ENCODE results near the gene PCYT2.

PCYT2 gene

DNA sequence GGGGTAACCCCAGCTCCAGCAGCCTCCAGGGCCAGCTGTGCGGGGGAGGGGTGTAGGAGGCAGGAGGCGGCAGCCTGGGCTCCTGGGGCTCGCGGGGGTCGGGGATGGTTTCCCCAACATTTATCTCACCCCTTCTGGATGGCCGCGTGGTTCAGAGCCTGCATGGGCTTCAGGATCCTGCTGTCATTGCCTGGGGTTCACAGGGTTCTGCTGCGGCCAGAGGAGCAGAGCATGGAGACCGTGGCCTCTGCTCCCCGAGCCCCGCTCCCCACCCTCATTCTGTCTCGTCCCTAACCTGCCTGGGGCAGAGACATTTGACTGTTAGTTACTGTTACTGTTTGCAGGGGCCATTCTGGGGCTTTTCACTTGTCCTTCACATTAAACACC lies 31.0 kb upstream of the PCYT2 start:
- DNase-seq, result no peak

DNA sequence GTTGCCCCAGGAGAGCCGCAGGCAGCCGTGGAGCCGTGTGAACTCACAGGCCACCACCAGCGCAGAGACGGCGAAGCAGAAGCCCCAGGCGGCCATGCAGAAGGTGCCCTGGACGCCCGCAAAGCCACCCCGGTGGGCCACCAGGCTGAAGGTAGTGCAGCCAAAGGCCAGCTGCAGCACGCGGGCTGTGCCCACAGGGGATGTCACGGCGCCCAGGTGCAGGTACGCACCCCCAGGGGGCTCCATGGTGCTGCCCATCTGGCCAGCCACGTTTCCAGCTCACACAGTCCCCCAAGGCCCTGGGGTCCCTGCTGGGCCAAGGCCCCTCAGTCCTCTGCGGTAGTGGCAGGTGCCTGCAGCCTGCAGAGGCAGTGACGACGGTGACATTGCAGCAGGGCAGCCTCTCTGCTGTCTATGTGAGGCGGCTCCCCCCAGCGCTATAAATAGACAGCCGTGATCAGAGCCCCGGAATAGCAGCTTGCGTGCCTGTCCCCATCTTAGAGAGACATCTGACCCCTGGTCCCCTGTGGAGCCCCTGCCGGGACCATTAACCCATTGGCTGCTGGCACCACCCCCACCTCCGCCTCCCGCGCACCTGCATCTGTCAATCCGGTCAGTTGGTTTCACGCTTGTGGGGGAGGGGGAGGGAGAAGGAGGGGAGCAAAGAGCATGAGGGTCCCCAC lies 30.4 kb upstream of the PCYT2 start:
- DNase-seq, result no peak

DNA sequence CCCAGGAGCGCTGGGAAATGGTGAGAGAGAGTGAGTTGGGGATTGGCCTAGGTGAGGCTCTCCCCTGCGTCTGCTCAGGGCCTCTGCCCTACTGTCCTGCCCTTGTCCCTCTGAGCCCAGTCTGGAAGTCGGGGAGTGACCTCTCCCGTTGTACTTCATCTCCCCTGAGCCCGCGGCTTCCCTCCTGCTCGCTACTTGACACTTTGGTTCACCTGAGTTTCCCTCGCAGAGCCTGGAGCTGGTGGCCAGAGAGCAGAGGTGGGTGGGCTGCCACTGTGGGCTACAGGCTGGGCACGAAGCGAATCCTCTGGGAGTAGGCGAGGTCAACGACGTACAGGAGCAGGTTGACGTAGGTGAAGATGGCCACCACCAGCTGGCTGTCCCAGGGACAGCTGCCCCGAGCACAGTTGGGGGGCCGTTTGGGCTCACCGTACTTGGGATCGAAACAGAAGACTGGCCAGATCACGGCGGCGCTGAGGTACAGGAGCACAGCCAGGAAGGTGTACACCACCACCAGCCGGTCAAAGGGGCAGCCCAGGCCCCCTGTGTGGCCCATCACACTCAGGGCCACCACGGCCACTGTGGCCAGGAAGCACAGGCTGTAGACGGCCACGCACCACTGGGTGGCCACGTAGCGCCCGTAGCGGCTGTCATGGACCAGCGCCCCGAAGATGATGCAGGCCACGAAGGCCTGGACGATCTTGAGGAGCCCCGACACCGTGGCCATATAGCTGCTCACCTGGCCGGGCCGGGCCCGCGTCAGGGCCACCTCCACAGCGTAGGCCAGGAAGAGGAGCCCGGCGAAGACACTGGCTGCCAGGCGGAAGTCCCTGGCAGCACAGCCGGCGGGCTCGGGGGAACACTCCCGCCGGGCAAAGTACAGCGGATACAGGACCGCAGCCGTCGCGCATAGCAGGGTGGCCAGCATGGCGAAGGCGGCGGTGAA lies 29.6 kb upstream of the PCYT2 start:
- no peak for DNase-seq

DNA sequence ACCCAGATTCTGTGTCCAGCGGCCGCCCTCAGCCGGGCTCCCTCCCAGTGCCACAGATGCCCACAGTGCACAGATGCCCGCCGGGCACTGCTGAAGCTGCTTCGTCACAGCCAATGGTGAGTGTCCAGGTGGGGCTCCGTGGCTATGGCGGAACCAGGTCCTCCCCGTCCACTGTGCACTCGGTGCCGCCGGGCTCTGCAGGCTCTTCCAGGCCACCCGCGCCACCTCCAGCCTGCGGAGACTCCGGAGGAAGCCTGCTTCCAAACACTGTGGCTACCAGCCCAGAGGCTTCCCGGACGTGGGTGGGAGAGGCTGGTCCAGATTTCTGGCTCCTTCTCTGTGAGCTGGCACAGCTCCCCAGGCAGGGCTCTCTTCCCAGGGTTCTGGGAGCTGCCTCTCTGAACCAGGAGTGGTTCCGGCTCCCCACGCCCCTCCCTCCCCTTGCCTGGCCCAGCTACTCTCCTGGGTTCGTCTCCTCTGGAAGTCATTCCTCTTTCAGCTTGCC lies 28.7 kb upstream of the PCYT2 start:
- DNase-seq, result no peak

DNA sequence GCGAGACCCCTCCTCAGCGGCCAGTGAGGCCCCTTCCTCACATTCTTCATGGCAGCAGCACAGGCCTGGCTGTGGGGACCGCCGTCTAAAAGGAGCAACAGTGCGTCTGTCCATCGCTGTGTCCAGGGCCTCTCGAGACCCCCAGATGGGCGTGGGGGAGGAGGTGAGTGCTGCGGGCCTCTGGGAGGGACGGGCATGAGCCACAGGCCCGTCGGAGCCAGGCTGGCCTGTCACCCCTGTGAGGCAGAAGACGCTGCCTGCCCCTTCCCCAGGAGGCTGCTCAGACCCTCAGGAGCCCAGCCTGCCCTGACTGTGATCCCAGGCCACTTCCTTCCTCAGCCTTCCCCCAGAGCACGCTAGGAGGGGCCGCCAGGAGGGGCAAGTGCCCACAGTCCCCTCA lies 28.0 kb upstream of the PCYT2 start:
- DNase-seq, result no peak

DNA sequence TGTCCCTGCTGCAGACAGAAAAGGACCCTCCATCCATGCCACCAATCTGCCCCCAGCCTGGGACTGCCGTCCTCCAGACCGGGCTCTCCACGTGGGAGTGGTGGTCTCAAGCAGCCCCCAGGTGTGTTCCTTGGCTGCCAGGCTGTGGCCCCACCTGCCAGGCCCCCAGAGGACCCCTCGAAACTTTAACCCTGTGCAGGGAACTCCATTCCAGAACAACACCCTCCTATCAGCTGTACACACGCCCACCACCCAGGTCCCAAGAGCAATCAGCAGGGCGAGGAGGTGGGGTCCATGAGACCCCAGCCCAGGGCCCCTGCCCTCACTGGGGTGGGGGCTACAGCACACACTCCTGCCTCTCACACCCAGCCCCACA lies 24.5 kb upstream of the PCYT2 start:
- no peak for DNase-seq

DNA sequence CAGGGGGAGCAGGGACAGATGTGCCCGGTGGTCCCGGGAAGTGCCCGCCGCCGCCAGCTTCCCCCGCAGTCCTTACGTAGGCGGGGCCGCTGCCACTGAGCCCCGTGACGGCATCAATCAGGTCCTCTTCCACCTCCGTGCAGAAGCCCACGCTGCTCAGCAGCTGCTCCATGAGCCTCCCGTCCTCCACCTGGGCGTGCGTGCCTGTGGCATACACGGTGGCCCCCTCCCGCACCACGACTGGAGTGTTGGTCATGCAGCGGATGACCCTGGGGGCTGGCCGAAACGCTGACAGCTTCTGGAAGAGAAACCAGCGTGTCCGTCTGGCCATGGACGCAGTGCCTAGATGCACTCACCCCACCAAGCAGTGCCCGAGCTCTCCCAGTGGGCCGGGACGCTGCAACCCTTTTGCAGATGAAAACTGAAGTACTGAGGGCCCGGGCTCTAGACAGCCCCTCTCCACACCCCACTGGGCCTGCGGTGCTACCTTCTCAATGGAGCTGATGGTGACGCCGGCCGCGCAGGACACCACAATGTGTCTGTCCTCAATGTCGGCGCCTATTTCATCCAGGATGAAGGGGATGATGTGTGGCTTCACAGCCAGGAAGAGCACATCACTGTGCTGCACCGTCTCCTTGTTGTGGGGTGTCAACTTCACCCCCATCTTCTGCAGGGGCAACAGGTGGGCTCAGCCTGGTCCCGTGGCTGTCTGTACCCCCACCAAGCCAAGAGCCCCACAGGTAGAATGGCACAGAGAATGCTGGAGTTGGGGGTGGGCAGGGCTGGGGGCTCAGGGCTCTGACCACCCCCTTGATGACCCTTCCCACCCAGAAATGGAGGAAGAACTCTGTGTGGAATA lies 23.9 kb upstream of the PCYT2 start:
- no peak for DNase-seq

DNA sequence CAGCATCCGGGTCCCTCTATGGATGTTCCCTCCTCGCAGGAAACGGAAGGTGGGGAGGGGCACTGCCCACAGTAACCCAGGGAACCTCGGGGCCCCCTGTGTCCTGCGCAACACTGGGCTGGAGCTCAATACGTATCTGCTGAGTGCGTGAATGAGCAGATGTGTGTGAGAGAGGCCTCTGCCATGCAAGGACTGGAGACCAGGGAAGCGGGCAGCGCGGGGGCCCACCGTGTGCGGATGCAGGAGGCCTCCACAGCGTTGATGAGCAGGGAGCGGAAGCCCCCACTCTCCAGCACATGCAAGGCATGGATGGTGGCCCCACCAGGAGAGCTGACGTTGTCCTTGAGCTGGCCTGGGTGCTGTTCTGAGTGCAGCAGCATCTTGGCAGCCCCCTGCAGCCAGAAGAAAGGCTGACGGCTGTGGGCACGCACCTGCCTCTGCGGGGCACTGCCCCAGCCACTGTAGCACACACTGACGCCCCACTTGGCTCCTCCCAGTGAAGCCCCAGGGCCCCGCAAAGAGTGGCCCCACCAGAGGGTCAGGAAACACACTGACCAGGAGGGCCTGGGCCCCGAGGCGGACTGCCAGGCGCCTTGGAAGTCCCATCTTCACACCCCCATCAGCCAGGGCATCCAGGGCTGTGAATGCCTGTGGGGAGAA lies 23.0 kb upstream of the PCYT2 start:
- DNase-seq, result no peak

DNA sequence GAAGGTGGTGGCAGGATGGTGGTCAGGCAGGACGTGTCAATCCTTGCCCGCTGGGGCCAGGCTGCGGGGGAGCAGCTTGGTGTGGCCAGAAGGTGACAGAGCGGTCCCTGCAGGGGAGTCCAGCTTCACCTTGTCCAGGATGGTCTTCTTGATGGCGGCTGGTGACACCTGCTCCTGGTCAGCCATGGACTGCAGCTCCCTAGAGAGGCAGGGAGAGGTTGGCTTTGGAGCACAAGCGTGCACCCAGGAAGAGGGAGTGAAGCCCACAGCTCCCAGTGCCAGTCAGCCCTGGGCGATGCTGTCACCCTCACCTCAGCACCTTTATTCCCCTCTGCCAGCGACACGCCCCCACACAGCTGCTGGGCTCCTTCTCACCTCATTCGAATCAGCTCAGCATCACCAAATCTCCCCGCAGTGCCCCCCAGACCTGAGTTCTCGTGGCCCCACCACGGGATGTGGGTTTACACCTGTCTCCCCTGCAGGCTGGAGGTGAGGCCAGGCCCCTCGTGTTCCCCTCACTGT lies 22.0 kb upstream of the PCYT2 start:
- DNase-seq, result no peak

DNA sequence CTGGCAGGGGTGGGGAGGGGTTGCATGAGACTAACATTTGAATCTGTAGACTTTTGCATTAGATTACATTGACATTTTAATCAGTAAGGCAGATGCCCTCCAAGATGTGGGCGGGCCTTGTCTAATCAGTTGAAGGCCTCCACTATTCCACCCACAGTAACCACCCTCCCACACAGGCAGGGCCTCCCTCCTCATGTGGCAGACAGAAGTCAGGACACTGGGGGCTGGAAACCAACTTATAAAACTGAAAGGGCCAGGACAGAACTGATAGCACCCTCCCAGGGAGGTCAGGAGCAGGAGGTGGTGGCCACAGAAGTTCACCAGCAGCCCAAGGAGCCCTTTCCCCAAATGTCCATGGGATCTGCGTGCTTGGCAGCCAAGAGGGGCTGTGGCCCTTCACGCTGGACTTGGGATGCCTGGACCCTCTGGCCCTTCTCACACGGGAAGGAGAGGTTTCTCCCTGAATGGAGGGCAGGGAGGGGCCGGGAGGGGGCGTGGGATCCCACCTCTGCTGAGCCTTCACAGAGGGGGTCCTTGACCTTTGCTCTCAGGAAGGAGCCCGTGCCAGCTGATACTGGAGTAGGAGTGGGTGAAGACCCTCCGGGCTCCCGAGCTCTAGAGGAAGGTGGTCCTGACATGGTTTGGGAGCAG lies 21.3 kb upstream of the PCYT2 start:
- DNase-seq, result no peak

DNA sequence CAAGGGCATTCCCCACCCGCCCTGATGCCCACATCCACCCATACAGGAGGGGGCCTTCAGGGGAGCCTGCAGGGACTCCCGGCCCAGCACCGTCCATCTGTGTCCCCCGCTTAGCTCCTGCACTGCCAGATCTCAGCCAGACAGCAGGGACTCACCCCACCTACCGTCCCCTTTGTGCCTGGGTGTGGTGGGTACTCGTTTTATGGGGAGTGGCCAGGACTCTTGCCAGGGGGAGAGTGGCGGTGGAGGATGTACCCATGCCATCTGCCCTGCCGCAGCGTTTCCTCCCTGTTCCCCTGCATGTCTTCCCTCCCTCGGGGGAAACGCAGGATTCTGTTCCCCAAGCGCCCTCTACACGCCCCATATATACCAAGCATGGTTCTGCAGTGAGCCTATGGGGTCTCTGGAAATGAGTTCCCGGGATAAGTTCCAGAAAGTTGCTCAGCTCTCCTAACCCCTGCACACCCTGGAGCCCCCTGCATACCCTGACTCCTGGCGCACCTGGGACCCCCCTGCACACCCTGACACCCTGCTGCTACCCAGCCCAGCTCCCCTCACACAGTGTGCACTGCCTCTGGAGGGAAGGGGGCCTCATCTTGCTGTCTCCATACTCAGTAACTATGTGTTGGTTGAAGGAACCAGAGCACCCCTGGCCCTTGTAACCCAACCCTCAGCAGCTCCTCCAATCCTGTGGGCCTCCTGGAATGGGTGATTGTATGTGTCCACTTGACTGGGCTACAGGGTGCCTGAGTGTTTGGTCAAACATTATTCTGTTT lies 20.5 kb upstream of the PCYT2 start:
- DNase-seq, result no peak

DNA sequence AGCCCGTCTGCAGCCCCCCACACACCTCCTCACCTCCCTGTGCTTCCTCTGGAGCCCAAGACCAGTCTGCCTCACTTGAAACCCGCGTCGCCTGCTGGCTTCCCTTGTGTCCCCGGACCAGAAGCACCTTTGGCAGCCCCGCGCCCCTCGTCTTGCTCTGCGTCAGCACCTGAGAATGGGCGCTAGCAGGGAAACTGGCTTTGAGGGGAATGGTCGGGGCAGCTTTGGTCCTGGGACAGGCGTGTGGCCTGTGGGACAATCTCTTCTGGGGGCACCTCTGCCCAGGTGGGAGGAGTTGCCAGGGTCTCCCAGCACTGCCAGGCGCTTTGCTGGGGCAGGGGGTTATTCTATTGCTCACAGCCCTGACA lies 20.0 kb upstream of the PCYT2 start:
- no peak for DNase-seq

DNA sequence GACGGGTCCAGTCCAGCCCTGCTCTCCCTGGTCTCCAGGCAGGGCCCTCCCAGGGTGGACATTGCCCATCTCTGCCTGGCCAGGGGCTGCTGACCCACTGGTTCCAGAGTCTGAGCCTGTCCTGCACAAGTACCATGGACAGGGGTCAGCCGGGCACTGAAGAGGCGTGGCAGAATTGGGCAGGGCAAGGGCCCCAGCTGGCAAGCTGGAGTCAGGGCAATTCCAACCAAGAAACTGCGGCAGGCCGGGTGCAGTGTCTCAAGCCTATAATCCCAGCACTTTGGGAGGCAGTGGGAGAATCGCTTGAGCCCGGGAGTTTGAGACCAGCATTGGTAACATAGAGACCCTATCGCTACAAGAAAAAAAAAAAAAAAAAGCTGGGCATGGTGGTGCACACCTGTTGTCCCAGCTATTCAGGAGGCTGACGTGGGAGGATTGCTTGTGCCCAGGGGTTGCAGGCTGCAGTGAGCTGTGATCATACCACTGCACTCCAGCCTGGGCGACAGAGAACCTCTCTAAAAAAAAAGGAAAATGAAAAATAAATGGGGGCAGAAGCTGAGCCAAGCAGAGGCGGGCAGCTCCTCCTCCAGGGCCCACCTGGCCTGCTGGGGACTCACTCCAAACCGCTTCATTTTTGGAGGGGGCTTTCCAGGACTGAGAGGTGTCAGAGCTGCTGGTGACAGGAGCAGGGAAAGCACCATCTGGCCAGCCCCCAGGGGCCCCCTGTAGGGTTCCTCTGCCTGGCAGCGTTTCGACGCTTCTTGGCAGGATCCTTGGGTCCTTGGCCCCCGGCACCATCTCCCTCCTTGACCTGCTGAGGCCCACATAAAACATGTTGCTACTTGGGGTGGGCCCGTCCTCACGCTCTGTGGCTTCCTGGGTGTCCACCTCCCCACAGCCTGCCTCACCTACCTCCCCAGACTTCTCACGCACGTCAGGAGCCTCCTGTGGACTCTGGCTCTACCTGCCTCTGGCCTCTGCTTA lies 19.2 kb upstream of the PCYT2 start:
- no peak for DNase-seq

DNA sequence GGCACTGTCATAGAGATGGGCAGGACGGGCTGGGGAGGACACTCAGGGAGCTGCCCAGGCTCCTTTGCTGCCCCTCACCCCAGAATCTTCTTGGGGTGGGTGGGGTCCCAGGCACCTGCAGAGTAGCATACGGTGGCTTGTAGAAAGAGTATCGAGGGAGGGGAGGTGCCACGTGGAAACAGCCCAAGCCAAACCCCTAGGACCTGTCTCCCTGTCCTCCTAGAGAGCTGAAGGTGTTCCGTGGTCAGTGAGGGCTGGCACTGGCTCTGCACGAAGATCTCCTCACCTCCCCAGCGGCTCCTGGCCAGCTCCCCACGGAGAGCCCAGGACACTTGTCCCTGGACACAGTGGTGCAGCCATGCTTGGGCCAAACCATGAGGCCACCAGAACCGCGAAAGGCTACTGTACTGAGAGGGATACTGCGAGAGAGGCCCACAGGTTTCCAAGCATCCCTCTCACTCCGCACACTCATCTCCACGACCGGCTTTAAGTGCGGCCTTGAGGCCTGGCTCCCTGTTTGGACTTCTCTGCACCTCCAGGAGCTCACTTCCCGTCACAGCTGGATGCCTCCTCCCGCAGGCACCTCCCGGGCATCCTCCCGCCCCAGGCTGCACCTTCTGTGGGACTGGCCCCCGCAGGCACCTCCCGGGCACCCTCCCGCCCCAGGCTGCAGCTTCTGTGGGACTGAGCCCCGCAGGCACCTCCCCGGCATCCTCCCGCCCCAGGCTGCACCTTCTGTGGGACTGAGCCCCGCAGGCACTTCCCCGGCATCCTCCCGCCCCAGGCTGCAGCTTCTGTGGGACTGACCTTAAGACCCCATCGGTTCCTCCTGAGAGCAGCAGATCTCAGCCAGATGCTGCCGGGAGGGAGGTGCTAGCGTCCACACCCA lies 18.3 kb upstream of the PCYT2 start:
- no peak for DNase-seq

DNA sequence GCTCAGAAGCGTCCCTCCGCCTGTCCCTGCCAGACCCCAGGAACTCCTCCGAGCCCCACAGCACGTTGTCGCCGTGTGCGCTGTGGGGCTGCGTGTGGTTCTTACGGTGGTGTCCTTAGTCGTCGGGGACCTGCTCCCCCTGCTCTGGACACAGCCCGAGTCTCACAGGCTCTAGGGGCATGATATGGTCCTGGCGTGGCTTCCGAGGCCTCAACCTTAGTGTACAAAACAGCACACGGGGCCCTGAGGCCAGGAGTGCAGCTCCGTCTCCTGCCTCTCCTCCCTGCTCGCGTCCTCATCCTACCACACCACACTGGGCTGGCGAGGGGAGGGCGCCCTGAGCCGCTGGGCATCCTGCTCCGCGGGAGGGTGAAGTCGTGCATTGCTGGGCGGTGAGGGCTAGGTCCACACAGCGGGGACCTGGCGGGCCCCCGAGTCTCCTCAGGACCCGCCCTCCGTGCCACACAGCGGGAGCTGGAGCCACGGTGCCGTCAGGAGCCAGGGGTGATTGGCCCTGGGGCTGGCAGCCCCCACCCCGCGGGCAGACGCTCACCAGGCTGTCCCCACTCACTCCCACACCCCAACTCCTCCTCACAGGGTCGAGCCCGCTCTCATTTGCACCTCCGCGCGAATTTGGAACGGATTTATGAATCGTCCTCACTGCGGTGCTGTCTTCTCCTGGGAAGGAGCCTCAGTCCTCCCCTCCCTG lies 17.5 kb upstream of the PCYT2 start:
- no peak for DNase-seq

DNA sequence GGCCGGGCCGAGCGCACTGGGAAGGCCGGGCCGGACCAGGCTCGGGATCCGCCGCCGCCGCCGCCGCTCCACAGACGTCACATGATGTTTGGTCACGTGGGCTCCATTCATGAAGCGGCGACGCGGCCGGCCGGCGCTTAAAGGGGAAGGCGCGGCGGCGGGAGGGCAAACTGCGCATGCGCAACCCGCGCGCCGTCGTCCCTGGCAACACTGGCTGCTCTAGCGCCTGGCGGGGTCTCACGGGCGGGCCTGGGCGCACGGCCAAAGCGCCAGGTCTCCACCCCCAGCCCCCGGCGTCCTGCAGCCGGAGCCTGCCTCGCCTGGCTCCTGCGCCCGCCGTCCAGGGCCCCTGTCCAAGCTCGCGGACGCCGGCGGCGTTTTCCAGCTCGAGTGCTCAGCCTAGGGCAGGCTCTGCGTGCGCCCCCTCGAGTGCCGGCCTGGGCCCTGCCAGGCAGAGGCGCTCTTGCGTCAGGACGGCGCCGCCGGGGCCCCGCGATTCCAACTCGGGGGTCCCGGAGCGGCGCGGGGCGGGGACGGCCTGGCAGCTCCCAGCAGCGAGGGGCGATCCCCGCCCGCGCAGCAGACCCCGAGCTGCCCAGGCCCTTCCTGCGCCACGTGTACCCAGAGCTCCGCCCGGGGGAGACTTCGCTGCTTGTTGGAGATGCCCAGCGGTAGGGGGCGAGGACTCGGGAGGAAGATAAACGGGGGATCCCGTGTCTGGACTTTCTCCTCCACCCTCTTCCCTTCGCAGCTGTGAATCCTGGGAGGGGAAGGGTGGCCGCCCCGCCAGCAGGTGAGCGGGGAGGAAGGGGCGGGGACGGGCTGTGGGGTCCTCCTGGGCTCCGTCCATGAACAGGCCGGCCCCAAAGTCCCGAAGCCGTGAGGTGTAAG lies 16.7 kb upstream of the PCYT2 start, which contains the start of gene MAFG:
MAFG (minus strand) TSS at position 83 of the 891 bp plus-strand sequence. CDS start 4,550 bp downstream, outside the sequence.
- DNase-seq, result peak; percentile 90

DNA sequence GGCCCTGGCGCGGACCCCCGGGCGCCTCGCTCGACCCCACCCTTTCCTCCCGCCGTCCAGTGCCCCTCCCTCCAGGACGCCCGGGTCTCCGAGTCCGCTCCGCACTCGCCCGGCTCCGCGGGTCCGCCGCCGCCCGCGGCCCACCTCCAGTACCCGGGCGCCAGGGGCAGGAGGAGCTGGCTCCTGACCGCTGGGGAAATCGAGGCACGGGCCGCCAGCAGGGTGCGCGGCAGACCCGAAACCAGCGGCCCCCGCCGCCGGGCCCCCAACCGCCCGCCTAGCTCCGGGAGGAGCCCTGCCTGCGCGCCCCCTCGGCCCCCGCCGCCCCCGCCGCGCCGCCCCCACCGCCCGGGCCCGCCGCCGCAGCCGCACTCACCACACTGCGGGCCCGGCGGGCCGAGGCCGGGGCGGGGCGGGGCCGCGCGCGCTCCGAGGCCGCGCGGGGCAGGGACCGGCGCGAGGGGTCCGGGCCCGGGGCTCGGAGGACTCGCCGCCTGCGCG lies 16.0 kb upstream of the PCYT2 start:
- no peak for DNase-seq
